A549 (cell line): ENCODE measurements around the gene CCND2. TPM values are rescaled to one million over a fixed set of nuclear protein-coding genes. Genes with fewer than 3 reads are reported as not detected.
A peak's percentile ranks its signal among the peaks of the same experiment; 100 is the strongest.

Source experiments
- ATAC-seq, 2 experiments: fragments of 200-7000 bp in 1 of 2; fragments of >200 bp in 1 of 2; cut with Nextera tagmentation in 1 of 2; cut with Tn5 transposase in 1 of 2; 3 replicates each; pipeline versions ENCODE4 v1.8.0 to v1.9.1; 2018 to 2020; ENCODE audit warnings: mild to moderate bottlenecking in 1 of 2, moderate library complexity in 1 of 2
- CTCF ChIA-PET: fragments of 300-600 bp; sonication (Branson Sonifier 250); formaldehyde crosslinking; extraction: SDS; loops from one replicate; lab custom pipeline; 2021; ENCODE audit warnings: antibody characterized with exemption, inconsistent platforms; lab: Yijun Ruan, JAX
- POLR2A ChIA-PET: fragments of 350-600 bp; formaldehyde crosslinking; extraction: SDS; loops from one replicate; lab custom pipeline; 2021; ENCODE audit warnings: antibody characterized with exemption, inconsistent platforms; lab: Yijun Ruan, JAX
- DNase-seq, 2 experiments: peaks; one replicate each; pipeline versions ENCODE4 v3.0.0 to v3.0.0-alpha.2; 2011 to 2016; ENCODE audit warnings: low read depth in 1 of 2, low spot score in 1 of 2
- FAIRE-seq: peaks from 2 replicates; lab custom pipeline; 2011; peaks lifted over from hg19 to GRCh38; lab: Jason Lieb, UNC
- H3K27ac ChIP-seq, 2 experiments: fragments of >200 bp; sonication (Bioruptor Twin); formaldehyde crosslinking; 3 replicates each; pipeline ENCODE4 v1.5.1; 2016 to 2017
- H3K4me1 ChIP-seq: fragments of >200 bp; sonication (Bioruptor Twin); formaldehyde crosslinking; 3 replicates; pipeline ENCODE4 v1.6.1; 2016
- H3K4me2 ChIP-seq: fragments of >200 bp; sonication (Bioruptor Twin); formaldehyde crosslinking; 3 replicates; pipeline ENCODE4 v1.6.1; 2016
- H3K4me3 ChIP-seq: fragments of >200 bp; sonication (Bioruptor Twin); formaldehyde crosslinking; 3 replicates; pipeline ENCODE4 v1.5.1; 2016
- H3K9me3 ChIP-seq: fragments of >200 bp; sonication (Bioruptor Twin); formaldehyde crosslinking; 3 replicates; pipeline ENCODE4 v1.6.1; 2016
- BHLHE40 ChIP-seq: IDR thresholded peaks from 2 replicates; pipeline ENCODE4 v1.6.1; 2012; ENCODE audit warnings: low read depth, low read length, inconsistent platforms
- CEBPB ChIP-seq, 2 experiments: fragments of >200 bp in 1 of 2; sonication (Bioruptor Twin) in 1 of 2; formaldehyde crosslinking in 1 of 2; IDR thresholded peaks; 2 replicates each; pipeline ENCODE4 v1.6.1; 2012 to 2016
- CHD4 ChIP-seq: fragments of 200-600 bp; sonication (generic); IDR thresholded peaks from 2 replicates; pipeline ENCODE4 v1.6.1; 2016; ENCODE audit warnings: antibody characterized with exemption, mild to moderate bottlenecking, borderline replicate concordance
- ESRRA ChIP-seq: fragments of 150-350 bp; IDR thresholded peaks from 2 replicates; pipeline ENCODE4 v1.6.1; 2014; ENCODE audit warnings: mild to moderate bottlenecking, low read length, borderline replicate concordance
- GATA3 ChIP-seq: IDR thresholded peaks from 2 replicates; pipeline ENCODE4 v1.6.1; 2012; ENCODE audit warnings: borderline replicate concordance
- HMGXB4 ChIP-seq: fragments of 250-450 bp; sonication (Bioruptor Pico); IDR thresholded peaks from 2 replicates; pipeline ENCODE4 v1.5.0; 2021; ENCODE audit warnings: mild to moderate bottlenecking, moderate library complexity, borderline replicate concordance
- HOXB13 ChIP-seq: fragments of 250-450 bp; sonication (Bioruptor Pico); IDR thresholded peaks from 2 replicates; pipeline ENCODE4 v1.5.0; 2020; ENCODE audit warnings: low read depth, mild to moderate bottlenecking, moderate library complexity
- MAX ChIP-seq: IDR thresholded peaks from 2 replicates; pipeline ENCODE4 v1.6.1; 2012
- MAZ ChIP-seq: fragments of 150-350 bp; IDR thresholded peaks from 2 replicates; pipeline ENCODE4 v1.6.1; 2014; ENCODE audit warnings: antibody characterized with exemption, low read depth, low read length, borderline replicate concordance
- NFE2L2 ChIP-seq: fragments of 150-350 bp; conservative IDR thresholded peaks from 2 replicates; pipeline ENCODE4 v1.6.1; 2014; ENCODE audit warnings: low read length
- RARB ChIP-seq: fragments of 250-450 bp; sonication (Bioruptor Pico); IDR thresholded peaks from 2 replicates; pipeline ENCODE4 v1.8.0; 2021; ENCODE audit warnings: mild to moderate bottlenecking, moderate library complexity
- REST ChIP-seq: fragments of 200-600 bp; sonication (generic); IDR thresholded peaks from 2 replicates; pipeline ENCODE4 v1.6.1; 2016; ENCODE audit warnings: antibody characterized with exemption, mild to moderate bottlenecking, moderate library complexity
- RFX5 ChIP-seq: fragments of 450-650 bp; IDR thresholded peaks from 2 replicates; pipeline ENCODE4 v1.7.1; 2014; ENCODE audit warnings: antibody characterized with exemption, mild to moderate bottlenecking, moderate library complexity
- ZC3H11A ChIP-seq: fragments of 450-650 bp; IDR thresholded peaks from 2 replicates; pipeline ENCODE4 v1.6.1; 2014; ENCODE audit warnings: antibody characterized with exemption, mild to moderate bottlenecking
- ZFP36 ChIP-seq: fragments of 450-650 bp; IDR thresholded peaks from 2 replicates; pipeline ENCODE4 v1.6.1; 2014; ENCODE audit warnings: borderline replicate concordance; ENCODE audit not compliant: partially characterized antibody
- ZSCAN20 ChIP-seq: fragments of 250-450 bp; sonication (Bioruptor Pico); IDR thresholded peaks from 2 replicates; pipeline ENCODE4 v1.8.0; 2022; ENCODE audit warnings: mild to moderate bottlenecking, moderate library complexity
- whole genome bisulfite sequencing: methylation state at CpG from one replicate; pipeline ENCODE4 v1.1.6; 2017; ENCODE audit errors: missing lambda C conversion rate; 5-methylcytosine and 5-hydroxymethylcytosine counted together
- polyA plus RNA-seq, 4 experiments: library from polyadenylated mRNA; depleted of rRNA in 3 of 4; stranded (reverse); fragments of >200 nt; fragmentation: RNase III in 1 of 4; extraction: RNeasy Plus Mini Kit Qiagen cat#74134 plus additional on column Dnase treatment in 1 of 4; gene quantifications; 2 replicates in 3 of 4; 3 replicates in 1 of 4; pipeline ENCODE4 v1.2.3, GENCODE V29; 2011 to 2017

Gene CCND2
- polyA plus RNA-seq, 2 of the 4 experiments (the other 2 are of a cell fraction) = 0.18 TPM; not detected in 1

GRCh38 chr12:4272424-4273272, 914 bp upstream of the CCND2 start:
- POLR2A ChIA-PET = interaction anchor here (0.7 to 0.9 kb wide), 2 partner anchors 125 to 224 kb away, joined by 5 to 7 read pairs; no protein-coding TSS in a partner anchor
- DNase-seq (no peak), FAIRE-seq (no peak), ATAC-seq (peak in 1 of 2 experiments; percentile 2; a peak in 1 of 6 replicates)
- TF ChIP-seq MAX (peak; percentile 74), RARB (CRISPR knock-in tag) (no peak), CEBPB (IDR thresholded peaks at IDR 0.05) (no peak), HMGXB4 (no peak), BHLHE40 (0 out of 2 replicates have a peak, but pooled peaks have one; percentile 10)
- H3K4me2 ChIP-seq = peak overlapping the region; percentile 78
- H3K4me1 ChIP-seq = peaks cover 69% of the 10 kb centered on the region
- H3K4me3 ChIP-seq = peak overlapping the region; percentile 30; the same call in 2 of the 3 replicates
- CTCF ChIA-PET = interaction anchor here (0.6 to 1.3 kb wide), 4 partner anchors 196 to 972 kb away, joined by 3 to 4 read pairs (median 3); no protein-coding TSS in a partner anchor
- WGBS = 17% methylated on average over 36 of the region's 62 CpGs
- H3K27ac ChIP-seq = no peak overlapping the region
- H3K9me3 ChIP-seq = no peaks in the 10 kb centered on the region

- ATAC-seq = no peak
- peaks cover 69% of the 10 kb centered on the region for H3K4me1 ChIP-seq
- TF ChIP-seq NFE2L2 (no peak), GATA3 (no peak), HOXB13 (CRISPR knock-in tag) (no peak), ZSCAN20 (CRISPR knock-in tag) (no peak), HMGXB4 (no peak), ZFP36 (no peak), ESRRA (no peak), MAZ (no peak), ZC3H11A (no peak), CHD4 (no peak), REST (no peak), RFX5 (no peak)
- no peak overlapping the region for H3K27ac ChIP-seq
- no peak for FAIRE-seq
- DNase-seq = no peak
- peak overlapping the region; percentile 78 for H3K4me2 ChIP-seq
- 5% methylated on average over 4 of the region's 10 CpGs for WGBS
- H3K9me3 ChIP-seq = no peaks in the 10 kb centered on the region
- ChIA-PET CTCF (interaction anchor here (1.1 to 7.0 kb wide), 2 partner anchors 280 to 973 kb away, joined by 3 to 74 read pairs; no protein-coding TSS in a partner anchor), POLR2A (no interaction called here)
- peak overlapping the region; percentile 46; the same call in 2 of the 3 replicates for H3K4me3 ChIP-seq
Observed at GRCh38 chr12:4273273-4273651, 300 bp upstream of the CCND2 start.
